PFSK-1 (cell line): Measurements from ENCODE around the gene DNAH5.

Experiments used
- POLR2AphosphoS5 ChIP-seq: IDR thresholded peaks from 2 replicates; pipeline ENCODE4 v1.6.1; 2012; ENCODE audit warnings: low read depth, mild to moderate bottlenecking, control low read depth, low read length, moderate library complexity
- REST ChIP-seq, 2 experiments: IDR thresholded peaks; 2 replicates each; pipeline versions ENCODE4 v1.6.1 to v1.8.0; 2011 to 2012; ENCODE audit warnings: low read depth in 2 of 2, low read length in 2 of 2, control low read depth in 1 of 2, inconsistent platforms in 1 of 2, mild to moderate bottlenecking in 1 of 2, moderate library complexity in 1 of 2; ENCODE audit not compliant: insufficient read depth in 1 of 2
- SIN3A ChIP-seq: IDR thresholded peaks from 2 replicates; pipeline ENCODE4 v1.6.1; 2012; ENCODE audit warnings: mild to moderate bottlenecking, low read length, moderate library complexity, borderline replicate concordance; ENCODE audit not compliant: insufficient read depth
- TAF1 ChIP-seq: IDR thresholded peaks from 2 replicates; pipeline ENCODE4 v1.6.1; 2012; ENCODE audit warnings: low read length, control low read depth, borderline replicate concordance; ENCODE audit not compliant: insufficient read depth

DNA sequence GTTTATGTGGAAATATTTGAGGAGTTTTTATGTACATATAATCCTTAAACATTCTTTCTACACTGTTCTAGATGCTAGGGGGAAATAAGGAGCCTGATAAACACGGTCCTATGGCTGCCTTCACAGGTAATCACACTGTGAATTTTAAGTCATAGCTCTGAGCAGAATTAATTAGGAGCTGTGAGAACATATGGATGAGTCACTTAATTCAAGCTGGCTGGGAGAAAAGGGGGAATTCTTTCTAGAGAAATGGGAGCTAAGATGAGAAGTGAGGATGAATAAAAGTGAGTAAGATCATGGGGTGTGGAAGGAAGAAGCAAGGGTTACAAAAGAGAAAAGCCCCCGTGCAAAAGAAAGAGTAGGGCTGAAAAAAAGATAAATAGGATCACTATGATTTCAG is 290.8 kb downstream of the DNAH5 start:
- TF ChIP-seq TAF1 = no peak
- no peak for TF ChIP-seq REST (IDR thresholded peaks at IDR 0.05; ENCODE audit: insufficient read depth in 1 of 2, low read depth in 2 of 2, low read length in 2 of 2)
- no peak for TF ChIP-seq SIN3A
- no peak for TF ChIP-seq POLR2AphosphoS5
